Stimulated activated naive CD4-positive, alpha-beta T cell (primary cell): Measurements from ENCODE around the gene TOP3B.
A peak's percentile ranks its signal among the peaks of the same experiment; 100 is the strongest.

Source experiments
- DNase-seq, 6 experiments: peaks; one replicate each; lab custom pipeline; 2025; lab: John Stamatoyannopoulos, UW

TOP3B gene

GRCh38 chr22:21981874-21982273, 713 bp downstream of the TOP3B start:
- DNase-seq, result peak in 1 of 6 experiments; percentile 19

DNA sequence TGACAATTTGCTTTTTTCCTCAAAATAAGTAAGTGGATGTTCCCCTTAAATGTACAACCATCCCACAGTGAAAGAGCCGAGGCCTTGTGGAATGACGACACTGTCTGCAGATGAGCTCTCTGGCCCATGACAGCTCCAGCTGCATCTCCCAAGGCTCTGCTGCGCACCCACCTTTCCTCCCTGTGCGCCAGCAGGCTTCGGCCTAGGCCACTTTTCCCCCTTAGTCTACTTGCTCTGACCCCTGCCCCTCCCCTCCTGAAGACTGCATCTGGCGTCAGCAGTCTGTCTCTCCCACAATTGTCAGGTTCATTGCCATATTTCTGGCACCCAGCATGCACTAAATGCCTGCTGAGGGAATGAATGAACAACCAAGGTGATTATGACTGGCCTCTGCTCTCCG, 2.0 kb downstream of the TOP3B start:
- no peak for DNase-seq

DNA sequence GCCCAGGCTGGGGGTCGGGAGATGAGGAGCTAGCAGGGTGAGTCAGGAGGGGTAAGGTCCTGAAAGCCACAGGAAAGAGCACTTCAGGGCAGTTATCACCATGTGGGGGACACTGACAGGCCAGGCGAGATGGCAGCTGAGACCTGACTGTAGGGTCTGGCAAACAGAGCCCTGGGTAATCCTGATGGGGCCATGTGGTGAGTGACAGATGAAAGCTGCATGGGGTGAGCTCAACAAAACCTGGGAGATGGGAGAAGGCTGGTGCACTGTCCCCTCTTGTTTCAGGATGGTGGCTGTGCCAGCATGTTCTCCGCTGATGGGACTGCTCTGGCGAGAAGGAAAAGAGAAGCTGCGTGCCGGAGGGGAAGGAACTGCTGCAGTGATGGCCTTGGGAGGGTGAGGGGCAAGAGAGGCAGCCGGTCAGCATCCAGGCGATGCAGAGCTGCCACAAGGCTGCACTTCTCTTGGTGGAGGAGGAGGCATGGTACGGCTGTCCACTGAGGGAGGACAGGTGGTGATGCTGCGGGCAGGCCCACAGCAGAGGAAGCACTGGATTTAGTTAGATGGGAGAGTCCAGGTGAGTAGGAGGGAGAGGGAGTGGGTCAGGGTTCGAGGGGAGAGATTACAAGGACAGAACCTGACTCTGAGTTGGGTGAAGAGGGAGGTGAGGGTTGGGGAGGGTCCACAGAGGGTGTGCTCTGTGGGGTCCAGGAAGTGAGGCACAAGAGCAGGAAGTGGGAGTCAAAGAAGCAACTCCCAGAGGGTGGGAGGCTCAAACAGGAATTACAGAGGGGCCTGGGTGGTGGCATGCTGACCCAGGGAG, 3.8 kb downstream of the TOP3B start:
- no peak for DNase-seq

DNA sequence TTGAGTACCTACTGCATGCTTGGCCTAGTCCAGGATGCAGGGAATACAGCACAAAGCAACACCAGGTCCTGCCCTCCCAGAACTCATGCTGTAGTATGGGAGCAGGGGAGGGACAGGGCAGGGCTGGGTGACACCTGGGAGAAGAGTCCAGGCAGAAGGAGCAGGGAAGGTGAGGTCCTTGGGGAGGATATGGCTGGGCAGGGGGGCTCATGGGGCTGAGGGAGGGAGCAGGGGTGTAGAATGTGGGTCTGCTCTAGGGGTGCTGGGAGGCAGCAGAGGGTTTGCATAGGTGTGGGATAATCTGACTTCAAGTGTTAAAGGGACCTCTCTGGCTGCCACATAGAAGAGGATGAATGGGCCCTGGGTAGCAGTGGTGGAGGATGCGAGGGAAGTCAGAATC, 4.8 kb downstream of the TOP3B start:
- no peak for DNase-seq

- no peak for DNase-seq
Observed at GRCh38 chr22:21975854-21976345, 6.7 kb downstream of the TOP3B start.

GRCh38 chr22:21975273-21975672, 7.3 kb downstream of the TOP3B start:
- DNase-seq, result no peak

GRCh38 chr22:21974058-21974649, 8.4 kb downstream of the TOP3B start:
- DNase-seq, result no peak

- no peak for DNase-seq
Observed at GRCh38 chr22:21972806-21973205, 9.8 kb downstream of the TOP3B start.

- DNase-seq, result peak; percentile 5 to 37 (median 30)
Observed at GRCh38 chr22:21972293-21972779, 10.3 kb downstream of the TOP3B start.

DNA sequence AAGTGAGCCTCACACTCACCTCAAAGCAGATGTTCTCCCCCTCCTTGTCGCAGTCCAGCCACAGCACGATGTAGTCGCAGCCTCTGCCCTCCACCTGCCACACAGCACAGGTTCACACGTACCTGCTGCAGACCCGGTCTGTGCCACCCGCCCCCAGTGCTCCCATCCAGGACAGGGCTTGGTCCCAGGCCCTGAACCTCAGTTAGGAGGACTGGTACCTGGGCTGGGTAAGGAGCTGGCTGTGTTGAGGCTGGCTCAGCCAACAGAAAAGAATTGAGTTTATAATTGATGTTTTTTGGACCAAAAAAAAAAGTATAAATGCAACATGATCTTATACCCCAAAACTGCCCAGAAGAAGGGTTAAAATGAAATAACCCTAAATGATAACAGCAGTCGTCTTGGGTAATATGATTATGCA, 10.7 kb downstream of the TOP3B start:
- no peak for DNase-seq

DNA sequence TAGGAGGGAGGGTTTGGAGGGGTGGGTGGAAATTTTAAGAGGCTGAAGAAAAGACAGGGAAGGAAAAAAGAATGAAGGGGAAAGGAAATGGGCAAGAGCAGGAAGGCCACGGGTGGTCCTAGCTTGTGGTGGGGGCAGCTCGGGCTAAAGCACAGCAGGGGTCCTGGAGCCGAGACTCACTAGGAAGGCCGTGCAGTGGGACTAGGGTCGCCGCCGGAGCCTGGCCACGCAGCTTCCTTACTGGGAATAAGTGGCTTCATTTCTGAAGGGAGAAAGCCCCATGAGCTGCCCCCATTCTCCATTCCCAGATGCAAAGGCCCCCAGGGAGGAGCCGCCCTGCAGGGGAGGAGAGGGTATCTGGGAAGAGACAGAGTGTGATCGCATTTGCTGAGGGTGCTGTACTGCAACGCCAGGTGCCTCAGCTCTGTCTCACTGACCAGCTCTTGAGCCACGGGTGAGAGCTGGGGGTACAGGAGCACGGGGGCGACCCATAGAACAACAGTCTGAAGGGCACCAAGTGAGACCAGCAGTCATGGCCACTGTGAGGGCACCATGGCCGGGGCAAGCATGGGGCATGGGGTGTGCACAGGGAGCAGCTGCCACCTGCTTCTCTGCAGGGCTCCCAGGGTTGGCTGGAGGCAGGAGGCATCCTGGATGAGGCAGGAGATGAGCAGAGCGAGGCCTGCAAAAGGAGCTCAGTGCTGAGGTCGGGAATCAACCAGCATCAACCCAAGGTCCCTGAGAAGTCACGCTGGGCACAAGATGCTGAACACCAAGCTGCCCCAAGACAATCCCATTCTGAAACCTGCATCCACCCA, 11.6 kb downstream of the TOP3B start:
- no peak for DNase-seq

- DNase-seq, result no peak
Observed at GRCh38 chr22:21970037-21970799, 12.4 kb downstream of the TOP3B start.

- no peak for DNase-seq
Observed at GRCh38 chr22:21968452-21969129, 14.0 kb downstream of the TOP3B start.

- DNase-seq, result no peak
Observed at GRCh38 chr22:21967693-21968271, 14.8 kb downstream of the TOP3B start.

DNA sequence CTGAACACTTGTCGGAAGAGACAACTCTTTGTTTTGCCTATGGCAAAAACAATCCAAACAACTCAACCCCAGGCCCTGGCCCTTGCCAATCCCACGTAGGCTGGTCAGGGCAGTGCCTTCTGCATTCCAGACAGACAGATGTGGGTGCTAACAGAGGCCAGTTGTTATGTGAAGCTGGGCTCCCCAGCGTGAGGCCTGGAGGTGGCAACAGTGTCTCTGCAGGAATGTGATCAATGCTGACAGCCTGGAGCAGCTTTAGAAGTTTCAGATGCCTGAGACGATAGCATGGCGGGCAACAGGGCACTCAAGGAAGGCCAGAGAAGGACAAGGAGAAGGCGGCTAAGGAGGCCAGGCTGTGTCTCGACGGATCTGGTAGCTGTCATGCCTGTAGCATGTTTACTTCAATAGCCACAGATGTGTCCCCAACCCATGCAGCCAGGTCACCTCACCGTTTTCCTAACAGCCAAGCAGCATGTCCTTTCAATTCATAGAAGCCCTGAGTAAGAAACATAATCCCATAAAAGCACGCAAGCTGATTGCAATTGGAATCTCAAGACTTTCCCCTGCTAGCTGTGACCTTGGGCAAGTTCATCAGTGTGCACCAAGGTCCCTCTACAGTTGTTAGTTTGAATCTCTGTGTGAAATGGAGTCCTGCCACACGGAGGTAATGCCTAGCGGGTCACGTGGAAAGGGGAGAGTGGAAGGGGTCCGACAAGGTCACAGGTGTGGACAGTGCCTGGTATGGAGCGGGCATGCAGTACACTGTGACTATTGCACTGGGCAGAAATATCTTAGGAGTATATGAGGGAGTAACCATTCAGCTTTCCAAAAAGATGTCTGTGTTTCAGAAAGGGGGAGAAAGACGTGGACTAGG, 15.7 kb downstream of the TOP3B start:
- no peak for DNase-seq

GRCh38 chr22:21965762-21966288, 16.8 kb downstream of the TOP3B start:
- DNase-seq, result no peak

DNA sequence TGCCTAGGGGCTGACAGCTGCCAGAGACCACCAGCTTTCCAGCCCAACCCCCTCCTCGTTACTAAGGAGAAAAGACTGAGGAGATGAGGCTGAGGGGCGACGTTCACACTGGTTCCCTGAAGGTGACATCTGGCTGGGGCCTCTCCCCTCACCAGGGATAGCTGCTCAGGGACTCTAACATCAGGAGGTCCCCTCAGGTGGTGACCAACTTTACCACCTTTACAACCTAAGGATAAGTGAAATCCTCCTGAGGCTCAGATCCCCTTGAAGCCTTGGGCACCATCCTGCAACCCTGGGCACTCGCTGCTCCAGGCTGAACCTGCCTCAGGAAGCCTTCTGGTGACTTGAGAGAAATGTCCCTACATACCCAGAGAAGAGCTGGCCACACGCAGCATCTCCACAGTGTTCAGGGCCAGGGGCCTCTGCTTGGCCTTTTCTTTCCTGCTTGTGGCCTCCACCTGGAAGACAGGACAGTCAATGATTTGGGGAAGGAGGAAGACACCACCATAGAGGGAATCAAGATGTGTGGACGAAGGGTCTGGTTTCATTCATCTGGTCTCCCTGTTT, 17.6 kb downstream of the TOP3B start:
- DNase-seq, result no peak

DNA sequence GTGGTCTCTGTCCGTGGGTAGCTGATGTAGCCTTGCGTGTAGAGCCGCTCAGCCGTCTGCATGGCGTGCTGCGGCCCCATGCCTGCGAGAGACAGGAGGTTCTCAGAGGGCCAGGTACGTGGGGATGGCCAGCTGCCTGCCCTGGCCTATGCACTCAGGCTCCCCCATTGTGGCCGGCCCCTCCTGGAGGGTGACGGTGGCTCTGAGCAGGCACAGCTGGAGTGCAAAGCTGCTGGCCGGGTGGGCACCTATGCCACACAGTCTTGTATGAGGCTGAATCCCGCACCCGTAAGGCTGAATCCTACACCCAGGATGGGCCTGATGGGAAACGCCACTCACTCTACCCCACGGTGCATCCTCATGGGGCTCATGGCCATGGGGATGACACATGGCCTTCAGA, 18.4 kb downstream of the TOP3B start:
- DNase-seq, result no peak

GRCh38 chr22:21963790-21964211, 18.8 kb downstream of the TOP3B start:
- DNase-seq, result no peak
